HG02798 (cell line): Measurements from ENCODE around the gene BMF.
"Not testable (repeated sequence)": the region's sequence is repeated elsewhere in the genome, so short reads cannot be mapped to it uniquely, and the experiment has no call there.

ENCODE experiments used
- ATAC-seq: cut with Tn5 transposase; IDR thresholded peaks from one replicate; pipeline ENCODE4 v1.9.1; 2021; ENCODE audit warnings: mild to moderate bottlenecking; ENCODE audit not compliant: unreplicated experiment, poor library complexity

The BMF gene, protein sequence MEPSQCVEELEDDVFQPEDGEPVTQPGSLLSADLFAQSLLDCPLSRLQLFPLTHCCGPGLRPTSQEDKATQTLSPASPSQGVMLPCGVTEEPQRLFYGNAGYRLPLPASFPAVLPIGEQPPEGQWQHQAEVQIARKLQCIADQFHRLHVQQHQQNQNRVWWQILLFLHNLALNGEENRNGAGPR

DNA sequence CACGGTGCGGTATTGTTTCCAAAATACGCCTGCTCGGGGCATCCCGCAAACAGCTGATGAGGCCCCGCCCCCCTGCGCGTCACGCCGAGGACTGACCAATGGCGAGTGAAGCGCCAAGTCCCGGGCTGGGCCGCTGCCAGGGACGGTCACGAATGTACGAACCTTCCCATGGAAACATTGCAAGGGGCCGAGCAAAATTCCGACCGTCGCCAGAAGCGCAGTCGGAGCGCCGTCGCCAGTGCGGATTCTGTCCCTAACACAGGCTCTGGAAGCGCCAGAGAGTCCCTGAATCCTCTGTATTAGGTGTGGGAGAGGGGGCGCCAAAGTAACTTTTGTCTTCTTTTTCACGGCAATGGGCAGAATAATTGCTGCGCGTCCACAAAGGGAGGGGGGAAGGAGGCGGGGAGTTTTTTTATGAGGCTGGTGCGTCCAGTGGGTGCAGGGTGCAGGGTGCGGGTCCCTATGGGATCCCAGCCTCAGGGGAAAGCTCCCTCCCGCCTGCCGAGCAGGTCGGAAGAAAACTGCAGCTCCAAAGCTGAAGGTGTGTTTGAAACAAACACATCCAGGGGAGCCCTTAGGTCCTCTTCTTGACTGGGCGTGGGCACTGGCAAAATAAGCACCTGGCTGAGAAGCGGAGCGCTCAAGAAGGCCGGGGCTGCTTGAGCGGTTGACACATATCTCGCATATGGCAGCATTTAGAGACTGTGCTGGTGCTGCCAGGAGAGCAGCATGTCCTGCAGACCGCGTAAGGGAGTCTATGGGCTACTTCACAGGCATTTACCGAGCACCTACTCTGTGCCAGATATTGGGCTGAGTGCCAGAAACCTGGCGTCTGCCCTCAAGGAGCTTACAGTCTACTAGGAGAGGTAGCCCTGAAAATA lies at the start of gene BMF:
Gene BMF, minus strand, starts transcription at position 25 of the 881 bp plus-strand sequence. CDS start 2,793 bp downstream, outside the sequence.
- ATAC-seq = peak; percentile 75

- no peak for ATAC-seq
Measured at GRCh38 chr15:40157778-40158447, 49.2 kb upstream of the BMF start.

GRCh38 chr15:40155270-40155910 lies 46.7 kb upstream of the BMF start:
- no peak for ATAC-seq

- ATAC-seq = not testable (repeated sequence)
Measured at GRCh38 chr15:40154821-40155220, 46.1 kb upstream of the BMF start.

DNA sequence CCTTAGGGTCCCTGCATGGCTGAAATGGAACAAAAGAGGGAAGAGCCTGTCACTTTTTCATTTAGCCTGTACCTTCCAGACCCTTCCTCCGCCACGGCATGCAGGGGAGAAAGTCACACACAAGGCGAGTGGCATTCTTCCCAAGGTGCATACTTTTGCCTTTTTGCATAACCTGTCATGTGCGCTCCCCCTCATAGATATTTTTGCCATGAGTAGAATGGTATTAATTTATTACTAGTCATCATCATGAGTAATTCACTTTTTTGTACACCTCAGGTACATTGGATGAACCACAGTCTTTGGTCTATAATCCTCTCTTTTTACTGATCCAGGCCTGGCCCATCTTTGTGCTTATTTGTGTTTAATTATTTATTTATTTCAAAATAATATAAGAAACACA lies 43.3 kb upstream of the BMF start:
- ATAC-seq = no peak

DNA sequence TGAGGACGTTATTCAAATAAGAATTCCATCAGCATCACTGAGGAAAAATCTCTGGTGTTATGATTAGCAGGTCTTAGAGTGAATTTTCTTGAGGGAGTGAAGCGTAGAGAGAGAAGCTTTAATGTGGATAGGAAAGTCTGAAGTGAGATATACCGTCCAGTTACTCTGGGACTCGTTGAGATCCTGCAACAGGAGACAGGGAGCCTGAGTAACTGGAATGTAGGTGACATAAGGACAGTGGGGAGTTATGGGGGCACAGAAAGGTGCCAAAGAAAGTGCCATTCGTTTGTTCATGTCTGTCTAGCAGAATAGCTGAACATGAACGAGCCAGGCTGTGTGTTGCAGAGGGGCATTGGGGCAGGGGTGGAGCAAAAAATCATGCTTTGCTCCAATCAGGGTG lies 42.8 kb upstream of the BMF start:
- no peak for ATAC-seq

DNA sequence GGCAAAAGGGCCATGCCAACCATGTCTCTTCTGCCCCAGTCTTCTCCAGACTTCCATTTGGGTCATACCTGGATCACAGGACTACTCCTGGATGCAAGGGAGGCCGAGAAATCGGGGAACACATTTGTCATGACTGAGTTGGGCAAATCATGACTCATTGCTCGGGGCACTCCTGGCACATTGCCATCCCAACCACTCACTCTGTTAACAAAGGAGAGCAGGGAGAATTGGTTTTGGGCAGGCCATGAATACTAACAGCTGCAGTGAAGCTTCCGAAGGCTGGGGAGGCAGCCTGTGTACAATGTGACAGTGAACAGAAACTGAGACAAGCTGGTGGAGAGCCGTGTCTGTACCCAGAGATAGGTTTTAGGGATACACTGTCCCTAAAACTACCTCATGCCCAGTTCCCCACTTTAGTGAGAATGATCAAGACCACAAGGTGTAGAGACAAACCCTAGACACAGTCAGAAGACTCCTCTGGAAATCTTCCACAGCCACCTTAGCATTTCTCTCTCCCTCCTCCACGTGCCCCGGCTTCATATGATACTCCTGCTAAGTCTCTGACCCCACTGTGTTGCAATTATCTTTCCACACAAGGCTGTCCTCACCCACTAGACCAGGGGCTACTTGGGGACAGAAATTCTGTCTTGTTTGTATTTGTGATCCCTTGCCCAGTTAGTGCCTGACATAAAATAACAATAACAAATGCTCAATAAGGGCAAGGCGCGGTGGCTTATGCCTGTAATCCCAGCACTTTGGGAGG lies 41.7 kb upstream of the BMF start:
- ATAC-seq = no peak

GRCh38 chr15:40149339-40149738 lies 40.7 kb upstream of the BMF start:
- no peak for ATAC-seq

DNA sequence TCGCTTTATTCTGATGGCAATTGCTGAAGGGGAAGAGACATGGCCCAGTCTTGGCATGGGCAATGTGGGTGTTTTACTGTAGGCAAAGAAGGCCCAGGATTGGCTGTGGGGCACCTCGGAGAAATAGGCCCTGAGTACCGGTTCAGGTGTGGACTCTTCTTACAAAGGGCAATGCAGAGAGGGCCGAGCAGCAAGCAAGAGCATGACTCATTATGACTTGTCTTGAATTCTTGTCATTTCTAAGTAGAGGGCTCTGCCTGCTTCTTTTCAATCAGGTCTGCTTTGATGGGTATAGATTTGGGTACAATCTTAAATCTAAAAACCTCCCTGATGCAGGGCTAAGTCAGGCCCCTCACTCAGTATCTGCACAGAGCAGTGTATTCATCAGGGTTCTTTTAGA lies 37.4 kb upstream of the BMF start:
- ATAC-seq = no peak

DNA sequence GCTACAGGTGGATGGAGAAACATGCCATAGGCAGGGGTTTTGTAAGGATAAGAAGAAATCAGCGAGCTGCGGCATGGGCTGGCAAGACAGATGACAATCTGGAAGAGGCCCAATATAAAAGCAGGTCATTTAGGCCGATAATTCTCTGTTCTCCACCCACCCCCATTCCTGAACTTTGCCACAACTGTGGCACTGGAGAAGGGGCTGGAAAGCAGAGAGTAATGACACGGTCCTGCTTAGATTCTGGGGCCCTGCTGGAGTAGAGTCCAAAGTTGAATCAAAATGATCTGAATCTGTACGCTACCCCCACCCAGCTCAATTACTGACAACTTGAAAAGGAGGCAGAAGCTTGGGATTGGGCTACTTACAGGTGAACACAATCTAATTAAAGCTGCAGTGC lies 33.7 kb upstream of the BMF start:
- no peak for ATAC-seq

DNA sequence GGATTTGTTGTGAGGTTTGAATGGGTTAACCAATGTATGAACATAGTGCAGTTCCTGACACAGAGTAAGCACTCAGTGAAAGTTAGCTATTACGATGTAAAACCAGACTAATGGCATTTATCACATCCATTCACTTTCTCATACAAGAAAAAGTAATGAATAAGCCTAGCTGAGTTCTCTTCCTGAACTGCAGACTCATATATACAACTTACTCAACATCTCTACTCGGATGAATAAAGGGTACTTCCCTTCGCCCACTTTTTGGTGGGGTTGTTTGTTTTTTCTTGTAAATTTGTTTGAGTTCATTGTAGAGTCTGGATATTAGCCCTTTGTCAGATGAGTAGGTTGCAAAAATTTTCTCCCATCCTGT lies 29.5 kb upstream of the BMF start:
- not testable (repeated sequence) for ATAC-seq

- no peak for ATAC-seq
Measured at GRCh38 chr15:40137303-40138200, 28.9 kb upstream of the BMF start.

DNA sequence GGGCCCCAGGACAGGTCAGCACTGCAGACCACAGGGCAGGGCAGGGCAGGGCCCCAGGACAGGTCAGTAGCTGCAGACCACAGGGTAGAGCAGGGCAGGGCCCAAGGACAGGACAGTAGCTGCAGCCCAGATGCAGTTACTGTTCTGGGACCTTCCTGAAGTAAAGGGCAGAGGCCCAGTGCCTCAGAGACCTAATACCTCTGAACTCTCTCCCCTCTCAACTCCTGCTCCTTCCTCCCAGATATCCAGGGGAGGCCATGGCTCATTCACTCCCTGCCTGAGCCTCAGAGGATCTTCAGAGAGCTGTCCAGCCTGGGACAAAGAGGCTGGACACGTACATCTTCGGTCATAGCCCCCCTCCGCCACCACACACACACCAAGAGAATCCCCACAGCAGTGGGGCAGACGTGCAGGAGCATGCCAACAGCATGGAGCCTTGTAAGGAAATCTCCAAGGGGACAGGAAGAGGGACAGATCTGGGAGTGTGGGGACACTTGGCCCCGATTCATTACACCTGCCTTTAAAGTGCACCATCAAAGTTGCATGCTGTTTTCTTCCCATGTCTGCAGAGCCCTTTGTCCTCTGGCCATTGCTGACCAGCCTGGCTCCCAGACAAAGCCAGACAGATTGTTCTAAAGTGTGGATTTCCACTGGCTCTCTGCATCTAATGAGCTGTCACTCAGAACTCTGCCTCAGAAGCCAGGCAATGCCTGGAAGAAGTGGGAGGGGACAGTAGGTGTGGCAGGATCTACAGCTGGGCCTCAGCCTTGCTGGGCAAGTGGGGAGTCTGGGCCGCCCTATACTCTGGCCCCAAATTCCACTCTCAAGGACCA lies 28.0 kb upstream of the BMF start:
- ATAC-seq = no peak

- not testable (repeated sequence) for ATAC-seq
Measured at GRCh38 chr15:40135846-40136450, 27.3 kb upstream of the BMF start.

GRCh38 chr15:40134885-40135284 lies 26.2 kb upstream of the BMF start:
- ATAC-seq = no peak

DNA sequence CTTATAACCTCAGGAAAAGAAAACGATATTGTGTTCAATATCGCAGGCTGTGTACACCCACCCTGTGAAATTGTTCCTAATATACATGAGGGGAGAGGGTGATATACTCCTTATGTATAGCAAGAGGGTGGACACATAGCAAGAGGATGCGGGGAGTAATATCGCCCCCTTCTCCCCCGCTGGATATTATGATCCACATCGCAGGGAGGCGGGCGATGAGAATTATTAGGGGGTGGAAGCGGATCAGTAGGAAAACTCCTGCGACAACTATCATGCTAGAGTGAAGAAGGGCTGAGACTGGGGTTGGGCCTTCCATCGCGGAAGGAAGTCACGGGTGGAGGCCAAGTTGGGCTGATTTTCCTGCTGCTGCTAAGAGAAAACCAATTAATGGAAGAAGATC lies 24.9 kb upstream of the BMF start:
- ATAC-seq = no peak

DNA sequence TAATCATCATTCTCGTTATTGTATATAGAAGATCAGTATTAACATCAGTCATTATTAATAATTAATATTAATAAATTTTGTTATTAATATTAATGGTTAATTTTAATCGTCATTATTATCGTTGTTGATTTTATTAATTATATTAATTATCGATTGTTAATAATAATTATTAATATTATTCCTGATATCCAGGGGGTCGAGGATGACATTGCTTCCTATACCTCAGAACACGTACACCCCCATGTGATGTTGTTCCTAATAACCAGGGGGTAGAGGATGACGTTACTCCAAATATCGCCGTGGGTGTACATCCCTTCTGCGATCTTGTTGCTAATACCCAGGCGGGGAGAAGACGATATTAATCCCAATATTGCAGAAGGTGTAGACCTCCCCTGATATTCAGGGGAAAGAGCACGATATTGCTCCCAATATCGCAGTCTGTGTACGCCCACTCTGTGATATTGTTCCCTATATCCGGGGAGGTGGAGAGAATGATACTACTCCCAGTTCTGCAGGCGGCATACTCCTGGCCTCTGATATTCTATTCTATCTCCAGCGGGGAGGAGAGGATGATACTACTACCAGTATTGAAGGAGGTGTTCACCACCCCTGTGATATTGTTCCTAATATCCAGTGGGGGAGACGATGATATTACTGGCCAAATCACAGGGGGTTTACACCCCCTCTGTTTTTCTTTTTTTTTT lies 22.3 kb upstream of the BMF start:
- ATAC-seq = no peak
